HG02571 (cell line): Measurements from ENCODE around the gene MEPCE.
"Not testable (repeated sequence)": the region's sequence is repeated elsewhere in the genome, so short reads cannot be mapped to it uniquely, and the experiment has no call there.

ENCODE experiments used
- ATAC-seq: cut with Tn5 transposase; IDR thresholded peaks from one replicate; pipeline ENCODE4 v1.9.1; 2021; ENCODE audit warnings: mild to moderate bottlenecking, moderate library complexity; ENCODE audit not compliant: unreplicated experiment

Gene MEPCE

DNA sequence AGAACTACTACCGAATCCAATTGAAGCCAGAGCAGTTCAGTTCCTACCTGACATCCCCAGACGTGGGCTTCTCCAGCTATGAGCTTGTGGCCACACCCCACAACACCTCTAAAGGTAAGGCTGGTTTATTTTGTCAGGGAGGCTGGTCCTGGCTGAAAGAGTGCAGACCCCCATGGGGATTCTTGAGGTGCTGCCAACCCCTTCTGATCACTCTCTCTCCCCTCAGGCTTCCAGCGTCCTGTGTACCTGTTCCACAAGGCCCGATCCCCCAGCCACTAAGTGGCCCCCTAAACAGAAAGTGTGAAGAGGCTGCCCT is 3.6 kb downstream of the MEPCE start:
- no peak for ATAC-seq

DNA sequence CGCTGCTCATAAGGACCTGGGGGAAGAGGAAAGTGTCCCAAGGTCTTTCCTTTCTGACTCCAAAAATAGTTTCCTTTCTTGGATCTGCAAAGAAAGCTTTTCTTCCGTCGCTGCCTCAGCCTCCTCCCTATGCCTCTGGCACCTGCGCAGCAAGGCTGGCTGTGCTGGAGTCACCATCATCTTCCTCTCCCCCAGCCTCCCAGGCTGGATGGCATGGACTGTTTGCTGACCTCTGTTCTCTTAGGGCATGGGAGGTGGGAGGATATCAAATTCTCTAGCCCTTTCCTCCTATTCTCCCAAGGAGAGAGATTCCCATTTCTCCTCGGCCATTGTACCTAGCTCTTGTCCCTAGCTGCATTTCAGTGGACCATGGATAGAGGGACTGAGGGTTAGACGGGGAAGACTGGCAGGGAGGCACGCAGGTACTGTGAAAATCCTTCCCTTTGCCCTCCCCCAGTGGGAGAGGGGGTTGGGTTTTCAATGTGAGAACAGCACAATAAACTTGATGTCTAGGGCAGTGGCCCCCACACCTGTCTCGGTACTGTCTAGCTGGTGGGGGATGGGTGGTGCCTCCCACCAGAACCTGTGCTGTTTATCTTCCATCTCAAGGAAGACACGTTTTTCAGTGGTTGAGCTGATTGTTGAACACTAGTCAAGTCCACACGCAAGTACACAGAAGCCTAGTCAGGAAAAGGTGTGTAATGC is 4.1 kb downstream of the MEPCE start:
- ATAC-seq, result no peak

DNA sequence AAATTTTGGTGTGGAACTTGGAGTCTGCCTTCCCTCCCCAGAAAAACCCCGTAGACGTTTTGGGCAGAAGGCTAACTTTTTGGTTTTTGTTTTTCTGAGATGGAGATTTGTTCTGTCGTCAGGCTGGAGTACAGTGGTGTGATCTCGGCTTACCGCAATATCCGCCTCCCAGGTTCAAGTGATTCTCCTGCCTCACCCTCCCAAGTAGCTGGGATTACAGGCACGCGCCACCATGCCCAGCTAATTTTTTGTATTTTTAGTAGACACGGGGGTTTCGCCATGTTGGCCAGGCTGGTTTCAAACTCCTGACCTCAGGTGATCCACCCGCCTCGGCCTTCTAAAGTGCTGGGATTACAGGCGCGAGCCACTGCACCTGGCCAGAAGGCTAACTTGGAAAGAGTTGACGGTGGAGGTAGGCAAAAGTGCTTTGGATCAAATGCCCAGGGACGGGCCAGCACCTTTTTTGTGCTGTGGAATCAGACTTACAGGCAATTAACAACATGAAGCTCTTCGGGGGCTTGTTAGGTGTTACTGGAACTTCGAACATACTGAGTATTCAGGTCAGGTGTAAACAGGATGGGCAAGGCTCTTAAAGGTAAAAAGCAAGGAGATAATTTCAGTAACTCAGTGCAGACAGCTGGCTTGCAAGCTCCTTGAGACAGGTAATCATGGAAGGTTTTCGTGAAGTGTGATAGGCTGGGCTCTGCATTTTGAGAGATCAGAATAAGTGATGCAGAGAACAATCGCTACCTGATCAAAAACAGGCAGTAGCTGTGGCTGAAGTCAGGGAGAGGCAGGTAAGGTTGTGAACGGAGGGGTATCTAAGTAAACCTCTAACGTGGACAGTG is 4.9 kb downstream of the MEPCE start:
- no peak for ATAC-seq

DNA sequence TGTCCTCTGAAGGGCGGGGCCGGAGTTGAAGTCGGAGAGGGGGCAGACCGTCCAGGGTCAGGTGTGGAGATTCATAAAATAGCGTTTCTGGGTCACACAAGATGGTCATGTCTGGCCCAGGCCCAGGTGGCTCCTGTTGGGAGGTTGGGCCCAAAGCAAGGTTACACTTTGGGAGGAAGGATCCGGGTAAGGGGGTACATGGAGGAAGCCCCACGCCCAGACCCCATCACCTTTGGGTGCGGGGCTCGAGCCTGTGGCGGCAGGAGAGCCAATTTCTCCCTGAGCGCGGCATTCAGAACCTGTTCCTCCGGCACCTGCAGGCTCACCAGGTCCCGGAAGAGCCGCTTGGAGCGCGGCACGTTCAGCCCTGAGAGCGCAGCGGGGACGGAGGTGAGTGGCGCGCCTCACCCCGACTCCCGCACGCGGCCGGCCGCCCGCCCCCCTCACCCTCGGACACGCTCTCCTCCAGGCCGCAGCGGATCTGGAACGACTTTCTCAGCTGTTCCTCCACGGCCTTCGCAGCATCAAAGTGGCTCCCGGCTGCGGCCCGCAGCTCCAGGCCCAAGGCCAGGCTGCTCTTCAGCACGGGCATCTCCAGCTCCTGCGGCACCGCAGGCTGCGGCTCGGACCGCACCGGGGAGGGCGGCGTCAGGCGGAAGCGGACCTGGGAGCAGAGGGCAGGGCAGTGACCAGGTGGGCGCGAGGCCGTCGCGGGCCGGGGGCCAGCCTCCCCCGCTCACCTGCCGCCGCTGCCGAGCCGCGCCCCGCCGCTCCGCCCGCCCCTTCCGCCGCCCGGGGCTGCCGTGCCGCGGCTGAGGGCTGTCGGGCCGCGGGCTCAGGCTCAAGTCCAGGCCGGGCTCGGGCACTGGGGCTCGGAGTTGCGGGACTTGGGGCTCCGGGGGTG is 6.0 kb downstream of the MEPCE start:
- peak; percentile 16 for ATAC-seq

DNA sequence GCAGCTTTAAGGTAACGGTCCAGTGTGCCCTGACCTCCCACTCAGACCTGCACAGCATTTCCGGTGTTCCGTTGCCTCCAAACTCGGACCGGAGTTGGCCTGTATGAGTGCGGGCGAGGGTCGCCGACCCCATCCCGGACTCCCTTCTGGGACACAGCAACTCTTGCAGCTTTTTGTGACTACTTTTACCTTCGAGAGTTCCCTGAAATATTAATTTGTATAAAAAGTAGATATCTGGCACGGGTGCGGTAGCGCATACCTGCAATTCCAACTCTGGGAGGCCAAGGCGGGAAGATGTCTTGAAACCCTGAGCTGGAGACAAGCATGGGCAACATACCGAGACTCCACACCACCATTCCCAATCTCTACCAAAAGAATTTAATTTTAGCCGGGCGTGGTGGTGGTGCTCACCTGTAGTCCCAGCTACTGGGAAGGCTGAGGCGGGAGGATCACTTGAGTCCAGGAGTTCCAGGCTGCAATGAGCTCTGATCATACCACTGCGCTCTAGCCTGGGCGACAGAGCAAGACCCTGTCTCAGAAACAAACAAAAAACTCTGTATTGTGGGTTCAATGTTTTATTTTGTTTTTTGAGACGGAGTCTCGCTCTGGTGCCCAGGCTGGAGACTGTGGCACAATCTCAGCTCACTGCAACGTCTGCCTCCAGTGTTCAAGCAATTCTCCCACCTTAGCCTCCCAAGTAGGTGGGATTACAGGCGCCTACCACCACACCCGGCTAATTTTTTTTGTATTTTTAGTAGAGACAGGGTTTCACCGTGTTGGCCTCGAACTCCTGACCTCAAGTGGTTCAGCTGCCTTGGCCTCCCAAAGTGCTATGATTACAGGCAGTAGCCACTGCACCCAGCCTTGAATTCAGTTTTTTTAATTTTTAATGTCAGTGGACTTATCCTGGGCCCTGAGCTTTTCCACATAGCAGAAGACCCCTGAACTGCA is 7.8 kb downstream of the MEPCE start:
- no peak for ATAC-seq

DNA sequence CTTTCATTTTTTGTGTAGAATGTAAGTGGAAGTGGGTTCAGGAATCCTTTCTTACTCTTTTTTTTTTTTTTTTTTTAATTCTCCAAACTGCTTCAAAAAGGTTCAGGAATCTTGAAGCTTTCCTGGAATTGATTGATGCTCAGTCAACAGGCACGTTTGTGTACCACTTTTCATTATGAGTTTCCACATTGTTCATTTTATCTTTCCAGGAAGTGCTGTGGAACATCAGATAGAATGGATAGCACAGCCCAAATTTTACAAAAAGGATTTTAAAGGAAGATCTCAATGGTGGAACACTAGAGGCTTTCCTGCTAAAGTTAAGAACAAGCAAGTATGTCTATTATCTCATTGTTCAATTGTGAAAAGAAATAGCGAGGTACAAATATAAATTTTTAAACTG is 8.5 kb downstream of the MEPCE start:
- ATAC-seq, result no peak

DNA sequence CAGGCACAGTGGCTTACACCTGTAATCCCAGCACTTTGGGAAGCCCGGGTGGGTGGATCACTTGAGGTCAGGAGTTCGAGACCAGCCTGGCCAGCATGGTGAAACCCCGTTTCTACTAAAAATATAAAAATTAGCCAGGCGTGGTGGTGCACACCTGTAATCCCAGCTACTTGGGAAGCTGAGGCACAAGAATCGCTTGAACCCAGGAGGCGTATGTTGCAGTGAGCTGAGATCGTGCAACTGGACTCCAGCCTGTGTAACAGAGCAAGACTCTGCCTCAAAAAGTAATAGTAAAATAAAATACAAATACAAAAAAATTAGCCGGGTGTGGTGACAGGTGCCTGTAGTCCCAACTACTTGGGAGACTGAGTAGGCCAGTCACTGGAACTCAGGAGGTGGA is 9.1 kb downstream of the MEPCE start:
- ATAC-seq, result not testable (repeated sequence)

DNA sequence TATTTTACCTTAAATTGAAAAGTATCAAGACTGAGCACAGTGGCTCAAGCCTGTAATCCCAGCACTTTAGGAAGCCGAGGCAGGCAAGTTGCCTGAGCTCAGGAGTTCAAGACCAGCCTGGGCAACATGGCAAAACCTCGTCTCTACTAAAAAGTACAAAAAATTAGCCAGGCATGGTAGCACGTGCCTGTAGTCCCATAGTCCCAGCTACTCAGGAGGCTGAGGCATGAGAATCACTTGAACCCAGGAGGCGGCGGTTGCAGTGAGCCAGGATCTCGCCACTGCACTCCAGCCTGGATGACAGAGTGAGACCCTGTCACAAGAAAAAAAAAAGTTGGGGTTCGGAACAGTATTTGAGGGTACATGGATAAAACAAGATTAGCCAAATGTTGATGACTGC is 9.6 kb downstream of the MEPCE start:
- ATAC-seq, result not testable (repeated sequence)

DNA sequence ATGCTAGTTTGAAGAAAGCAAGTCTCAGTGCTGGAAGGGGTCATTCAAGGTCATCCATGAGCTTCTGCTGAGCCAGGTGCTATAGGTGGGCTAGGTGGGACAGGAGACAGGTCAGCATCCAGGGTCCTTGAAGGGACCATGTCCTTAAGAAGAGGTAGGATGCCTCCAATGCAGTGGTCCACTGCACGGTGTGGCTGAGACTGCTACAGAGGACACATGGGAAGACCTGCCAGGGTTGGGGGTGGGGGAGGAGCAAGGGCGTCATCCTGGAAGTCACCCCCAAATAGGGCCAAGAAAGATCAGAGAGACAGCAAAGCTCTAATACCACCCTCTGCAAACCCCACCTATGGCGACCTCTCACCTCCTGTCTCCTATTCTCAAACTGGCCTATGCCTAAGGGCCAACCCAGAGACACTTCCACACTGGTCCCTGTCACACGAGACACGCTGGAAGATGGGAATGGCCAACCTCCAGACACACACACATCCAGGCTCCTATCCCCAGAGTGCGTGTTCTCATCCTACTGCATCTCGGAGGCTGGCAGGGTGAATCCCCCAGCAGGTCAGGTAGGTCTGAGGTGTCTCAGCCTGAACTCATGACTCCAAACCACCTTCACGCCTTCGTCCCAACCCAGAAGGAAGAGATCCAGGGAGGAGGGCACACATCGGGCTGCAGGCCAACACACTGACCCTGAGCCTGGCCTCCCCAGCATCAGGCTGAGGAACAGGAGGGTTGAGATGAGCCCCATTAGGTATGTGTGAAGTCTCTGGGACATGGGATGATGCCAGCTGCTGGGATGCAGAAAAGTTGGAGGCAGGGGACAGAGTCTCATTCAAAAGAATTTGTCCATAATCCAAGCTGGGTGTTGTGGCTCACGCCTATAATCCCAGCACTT is 12.3 kb downstream of the MEPCE start:
- ATAC-seq, result no peak

DNA sequence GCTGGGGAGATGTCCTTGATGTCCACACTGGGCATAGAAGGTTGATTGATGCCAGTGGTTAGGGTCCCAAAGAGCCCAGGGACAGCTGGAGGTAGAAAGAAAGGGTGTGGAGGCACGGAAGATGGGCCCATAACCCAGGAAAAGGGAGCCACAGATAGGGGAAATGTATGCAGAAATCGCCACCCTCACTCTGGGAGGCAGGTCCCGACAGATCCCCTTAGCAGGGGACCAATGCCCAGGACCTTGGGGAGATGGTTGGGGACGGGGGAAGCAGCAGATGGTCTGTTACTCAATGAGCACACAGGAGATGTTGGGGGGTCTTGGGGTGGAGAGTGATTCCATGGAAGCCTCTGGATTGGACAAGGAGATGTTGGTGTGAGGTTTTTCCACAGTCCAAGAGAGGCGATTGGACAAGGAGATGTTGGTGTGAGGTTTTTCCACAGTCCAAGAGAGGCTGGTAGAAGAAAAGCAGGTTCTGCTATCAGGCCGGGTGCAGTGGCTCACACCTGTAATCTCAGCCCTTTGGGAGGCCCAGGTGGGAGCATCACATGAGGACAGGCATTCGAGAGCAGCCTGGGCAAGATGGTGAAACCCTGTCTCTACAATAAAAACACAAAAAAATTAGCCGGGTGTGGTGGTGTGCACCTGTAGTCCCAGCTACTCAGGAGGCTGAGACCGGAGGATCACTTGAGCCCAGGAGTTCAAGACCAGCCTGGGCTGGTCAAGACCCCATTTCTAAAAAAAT is 13.6 kb downstream of the MEPCE start:
- no peak for ATAC-seq

DNA sequence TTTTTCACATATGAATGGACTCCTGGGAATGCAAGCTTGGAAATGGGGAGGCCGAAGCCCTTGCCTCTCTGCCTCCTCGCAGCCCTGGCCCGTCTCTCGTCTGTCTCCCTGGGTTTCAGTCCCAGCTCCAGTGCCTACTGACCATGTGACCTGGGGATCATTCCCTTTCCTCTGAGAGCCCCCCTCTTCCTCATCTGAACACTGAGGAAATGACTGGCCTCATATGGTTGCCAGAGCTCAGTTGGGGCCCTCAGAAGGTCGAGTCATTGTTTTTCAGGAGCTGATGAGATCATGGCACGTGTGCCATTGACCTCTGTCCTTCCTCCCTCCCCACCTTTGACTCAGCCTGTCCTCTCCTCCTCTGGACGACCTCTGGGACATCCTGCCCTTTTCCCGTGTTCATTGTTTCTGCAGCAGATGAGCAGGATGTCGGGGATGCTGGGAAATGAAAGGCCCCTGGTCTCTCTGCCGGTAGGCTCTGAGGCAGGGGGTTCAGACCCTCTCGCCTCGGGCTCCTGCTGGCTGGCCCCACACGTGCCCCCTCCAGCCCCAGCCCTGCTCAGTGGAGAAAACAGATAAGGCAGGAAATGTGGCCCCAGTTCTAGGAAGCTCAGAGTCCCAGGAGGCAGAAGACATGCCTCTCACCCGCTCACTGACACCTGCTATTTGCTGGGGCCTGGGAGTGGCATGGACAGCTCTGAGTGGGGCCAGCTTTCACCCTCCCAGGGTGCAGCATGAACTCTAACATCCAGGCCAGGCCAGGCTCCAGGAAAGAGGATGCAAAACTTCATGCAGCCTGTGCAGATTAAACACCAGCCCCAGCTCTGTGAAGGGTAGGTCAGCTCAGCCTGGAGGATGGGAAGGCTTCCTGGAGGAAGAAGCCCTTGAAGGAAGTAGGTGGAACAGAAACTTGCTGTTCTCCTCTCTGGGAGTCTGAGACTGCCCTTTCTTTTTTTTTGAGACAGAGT is 15.0 kb downstream of the MEPCE start:
- ATAC-seq, result no peak

DNA sequence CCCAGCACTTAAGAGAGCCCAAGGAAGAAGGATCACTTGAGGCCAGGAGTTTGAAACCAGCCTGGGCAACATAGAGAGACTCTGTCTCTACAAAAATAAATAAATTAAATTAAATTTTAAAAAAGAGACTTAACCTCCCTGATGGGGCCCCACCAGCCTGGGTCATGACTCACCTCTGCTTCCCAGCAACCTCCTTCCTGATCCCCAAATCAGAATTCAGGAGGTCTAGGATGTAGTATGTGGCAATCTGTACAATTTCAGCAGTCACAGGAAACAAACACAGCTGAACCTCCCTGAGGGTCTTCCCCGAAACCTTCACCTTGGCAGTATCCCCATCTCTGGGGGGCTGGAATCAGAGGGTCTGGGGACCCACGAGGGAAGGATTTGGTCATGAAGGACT is 16.4 kb downstream of the MEPCE start:
- no peak for ATAC-seq

DNA sequence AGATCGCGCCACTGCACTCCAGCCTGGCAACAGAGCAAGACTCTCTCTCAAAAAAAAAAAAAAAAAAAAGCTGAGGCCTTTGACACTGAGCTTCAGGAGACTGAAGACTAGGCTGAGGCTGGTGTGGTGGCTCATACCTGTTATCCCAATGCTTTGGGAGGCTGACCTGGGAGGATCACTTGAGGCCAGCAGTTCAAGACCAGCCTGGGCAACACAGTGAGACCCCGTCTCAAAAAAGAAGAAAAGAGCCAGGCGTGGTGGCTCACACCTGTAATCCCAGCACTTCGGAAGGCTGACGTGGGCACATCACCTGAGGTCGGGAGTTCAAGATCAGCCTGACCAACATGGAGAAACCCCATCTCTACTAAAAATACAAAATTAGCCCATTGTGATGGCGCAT is 17.7 kb downstream of the MEPCE start:
- ATAC-seq, result not testable (repeated sequence)

DNA sequence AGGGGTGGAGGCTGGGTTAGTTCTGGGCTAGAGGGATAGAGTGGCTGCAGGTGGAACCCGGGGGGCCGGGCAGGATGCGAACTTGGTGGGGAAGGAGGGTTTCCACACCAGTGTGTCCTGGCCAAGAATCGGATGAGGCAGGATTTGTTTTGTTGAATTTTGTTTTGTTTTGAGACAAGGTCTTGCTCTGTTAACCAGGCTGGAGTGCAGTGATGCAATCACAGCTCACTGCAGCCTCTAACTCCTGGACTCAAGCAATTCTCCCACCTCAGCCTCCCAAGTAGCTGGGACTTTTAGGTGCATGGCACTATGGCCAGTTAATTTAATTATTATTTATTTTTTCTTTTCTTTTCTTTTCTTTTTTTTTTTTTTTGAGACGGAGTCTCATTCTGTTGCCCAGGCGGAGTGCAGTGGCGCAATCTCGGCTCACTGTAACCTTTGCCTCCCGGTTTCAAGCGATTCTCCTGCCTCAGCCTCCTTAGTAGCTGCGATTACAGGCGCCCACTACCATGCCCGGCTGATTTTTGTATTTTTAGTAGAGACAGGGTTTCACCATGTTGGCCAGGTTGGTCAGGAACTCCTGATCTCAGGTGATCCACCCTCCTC is 19.7 kb downstream of the MEPCE start:
- ATAC-seq, result no peak

DNA sequence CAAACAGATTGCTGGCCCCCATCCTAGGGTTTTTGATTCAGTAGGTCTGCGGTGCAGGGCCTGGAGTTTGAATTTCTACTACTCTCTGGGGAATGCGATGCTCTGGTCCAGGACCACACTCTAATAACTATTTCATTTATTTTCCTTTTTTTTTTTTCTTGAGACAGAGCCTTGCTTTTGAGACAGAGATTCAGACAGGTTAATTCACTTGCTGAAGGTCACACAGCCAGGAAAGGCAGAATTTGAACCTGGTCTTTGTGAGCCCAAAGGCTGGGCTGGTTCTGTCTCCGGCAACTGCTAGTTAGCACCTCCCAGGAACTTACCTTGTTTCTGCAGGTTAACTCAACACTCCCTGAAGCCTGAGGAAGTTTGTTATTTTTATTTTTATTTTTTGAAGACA is 22.9 kb downstream of the MEPCE start:
- no peak for ATAC-seq

DNA sequence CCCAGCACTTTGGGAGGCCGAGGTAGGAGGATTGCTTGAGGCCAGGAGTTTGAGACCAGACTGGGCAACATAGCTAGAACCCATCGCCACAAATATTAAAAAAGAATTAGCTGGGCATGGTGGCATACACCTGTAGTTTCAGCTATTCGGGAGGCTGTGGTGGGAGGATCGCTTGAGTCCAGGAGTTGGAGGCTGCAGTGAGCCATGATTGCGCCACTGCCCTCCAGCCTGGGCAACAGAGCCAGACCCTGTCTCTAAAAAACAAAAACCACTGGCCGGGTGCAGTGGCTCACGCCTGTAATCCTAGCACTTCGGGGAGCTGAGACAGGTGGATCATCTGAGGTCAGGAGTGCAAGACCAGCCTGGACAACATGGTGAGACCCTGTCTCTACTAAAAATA is 24.2 kb downstream of the MEPCE start:
- ATAC-seq, result not testable (repeated sequence)

DNA sequence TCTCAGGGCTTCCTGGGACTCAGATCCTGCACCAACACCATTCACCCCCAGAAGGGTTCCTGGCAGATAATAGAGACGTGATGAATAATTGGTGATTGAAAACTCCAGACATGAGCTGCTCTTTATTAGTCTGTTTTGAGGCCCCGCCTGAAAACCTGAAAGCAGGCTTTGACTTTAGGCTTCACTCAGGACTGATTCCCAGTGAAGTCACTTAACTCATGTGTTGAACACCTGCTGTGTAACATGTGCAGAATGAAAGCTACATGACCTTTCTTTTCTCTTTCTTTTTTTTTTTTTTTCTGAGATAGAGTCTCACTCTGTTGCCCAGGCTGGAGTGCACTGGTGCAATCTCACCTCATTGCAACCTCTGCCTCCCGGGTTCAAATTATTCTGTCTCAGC is 25.6 kb downstream of the MEPCE start:
- ATAC-seq, result no peak
